ENCODE results near the gene AKR1B15. TPM values are rescaled to one million over a fixed set of nuclear protein-coding genes. Genes with fewer than 3 reads are reported as not detected.
"Not testable (repeated sequence)": the region's sequence is repeated elsewhere in the genome, so short reads cannot be mapped to it uniquely, and the experiment has no call there.

AKR1B15 gene
- total RNA-seq, 1 donor from 2014 or later, result not detected

DNA sequence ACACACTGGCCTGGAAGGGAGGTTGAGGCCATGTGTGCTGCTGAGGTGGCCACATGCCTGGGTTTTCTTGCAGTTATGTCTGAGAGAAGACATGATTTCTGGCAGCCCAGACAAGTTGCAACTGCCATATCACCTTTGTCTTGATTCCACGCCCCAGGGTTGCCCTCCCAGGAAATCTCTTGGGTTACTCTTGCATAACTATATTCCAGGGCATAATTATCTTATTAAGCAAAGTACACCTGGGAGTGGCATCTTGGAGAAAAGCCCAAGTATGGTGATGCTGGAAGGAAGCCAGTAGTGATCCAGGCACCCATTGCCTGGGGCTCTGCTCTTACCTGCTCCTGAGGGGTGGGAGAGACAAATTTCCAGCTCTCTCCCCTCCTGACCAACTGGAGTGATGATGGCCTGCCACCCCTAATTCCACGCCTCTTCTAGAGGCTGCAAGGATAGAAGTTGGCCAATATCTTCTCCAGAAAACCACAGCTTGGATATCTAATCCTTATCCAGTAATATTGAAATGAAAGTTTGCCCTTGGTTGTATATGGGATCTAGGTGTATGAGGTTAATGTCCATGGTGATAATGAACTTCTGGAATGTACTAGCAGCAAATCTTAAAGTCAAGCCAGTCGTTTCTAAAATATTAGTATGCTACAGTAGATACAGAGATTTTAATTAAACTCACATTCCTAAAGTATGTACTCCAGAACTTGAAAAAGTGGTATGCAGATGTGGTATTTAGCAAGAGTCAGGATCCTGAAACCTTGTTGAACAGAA, 16.5 kb upstream of the AKR1B15 start:
- intact Hi-C loops (cut with micrococcal nuclease), result no loop called here

DNA sequence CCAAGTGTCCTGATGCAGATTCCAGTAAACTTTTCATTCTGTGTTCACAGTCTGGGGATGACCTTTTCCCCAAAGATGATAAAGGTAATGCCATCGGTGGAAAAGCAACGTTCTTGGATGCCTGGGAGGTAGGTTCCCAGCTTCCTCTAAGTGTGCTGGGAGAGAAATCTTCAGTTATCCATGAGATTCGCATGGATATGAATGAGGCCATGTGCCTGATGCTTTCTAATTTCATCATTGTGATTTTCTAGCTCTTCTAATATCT, 16.0 kb upstream of the AKR1B15 start:
- intact Hi-C loops (cut with micrococcal nuclease), result no loop called here

- intact Hi-C loops (cut with micrococcal nuclease), result no loop called here
Measured at GRCh38 chr7:134533288-134533771, 15.6 kb upstream of the AKR1B15 start.

GRCh38 chr7:134534633-134535032, 14.3 kb upstream of the AKR1B15 start:
- intact Hi-C loops (cut with micrococcal nuclease), result no loop called here

GRCh38 chr7:134535272-134535918, 13.5 kb upstream of the AKR1B15 start:
- intact Hi-C loops (cut with micrococcal nuclease), result no loop called here

- intact Hi-C loops (cut with micrococcal nuclease), result no loop called here
Measured at GRCh38 chr7:134535919-134536299, 13.0 kb upstream of the AKR1B15 start.

DNA sequence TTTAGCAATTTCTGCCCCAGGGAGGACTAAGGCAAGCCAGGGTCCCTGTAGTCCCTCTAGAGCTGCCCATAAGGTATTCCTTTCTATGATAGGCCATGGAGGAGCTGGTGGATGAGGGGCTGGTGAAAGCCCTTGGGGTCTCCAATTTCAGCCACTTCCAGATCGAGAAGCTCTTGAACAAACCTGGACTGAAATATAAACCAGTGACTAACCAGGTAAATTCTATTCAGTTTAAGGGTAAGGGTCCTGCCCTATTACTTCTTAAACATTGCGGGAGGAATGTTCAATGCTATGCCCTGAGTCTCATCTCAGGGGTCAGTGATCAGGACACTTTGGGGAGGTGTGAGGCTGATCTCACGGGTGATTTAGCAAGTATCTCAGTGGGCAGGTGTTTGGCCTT, 12.4 kb upstream of the AKR1B15 start:
- intact Hi-C loops (cut with micrococcal nuclease), result not testable (repeated sequence)

DNA sequence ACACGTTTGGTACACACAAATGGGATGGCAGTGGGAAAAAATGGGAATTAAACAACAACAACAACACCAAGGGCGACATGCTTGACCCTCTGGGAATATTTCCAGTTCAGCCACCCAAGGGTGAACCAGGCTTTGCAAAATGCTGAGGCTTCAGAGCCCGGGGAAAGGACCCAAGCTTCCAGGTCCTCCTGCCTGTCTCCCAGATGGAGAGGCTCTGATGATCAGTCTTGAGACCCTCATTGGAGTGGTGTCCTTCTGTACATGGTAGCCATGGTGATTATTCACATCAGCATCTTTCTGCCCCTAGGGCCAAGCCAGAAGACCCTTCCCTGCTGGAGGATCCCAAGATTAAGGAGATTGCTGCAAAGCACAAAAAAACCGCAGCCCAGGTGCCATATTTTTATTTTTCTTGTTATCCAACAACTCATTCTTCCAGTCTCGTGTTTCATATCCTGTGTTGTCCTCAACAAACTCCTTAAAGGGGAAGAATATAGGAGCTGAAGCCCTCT, 11.6 kb upstream of the AKR1B15 start:
- intact Hi-C loops (cut with micrococcal nuclease), result not testable (repeated sequence)

DNA sequence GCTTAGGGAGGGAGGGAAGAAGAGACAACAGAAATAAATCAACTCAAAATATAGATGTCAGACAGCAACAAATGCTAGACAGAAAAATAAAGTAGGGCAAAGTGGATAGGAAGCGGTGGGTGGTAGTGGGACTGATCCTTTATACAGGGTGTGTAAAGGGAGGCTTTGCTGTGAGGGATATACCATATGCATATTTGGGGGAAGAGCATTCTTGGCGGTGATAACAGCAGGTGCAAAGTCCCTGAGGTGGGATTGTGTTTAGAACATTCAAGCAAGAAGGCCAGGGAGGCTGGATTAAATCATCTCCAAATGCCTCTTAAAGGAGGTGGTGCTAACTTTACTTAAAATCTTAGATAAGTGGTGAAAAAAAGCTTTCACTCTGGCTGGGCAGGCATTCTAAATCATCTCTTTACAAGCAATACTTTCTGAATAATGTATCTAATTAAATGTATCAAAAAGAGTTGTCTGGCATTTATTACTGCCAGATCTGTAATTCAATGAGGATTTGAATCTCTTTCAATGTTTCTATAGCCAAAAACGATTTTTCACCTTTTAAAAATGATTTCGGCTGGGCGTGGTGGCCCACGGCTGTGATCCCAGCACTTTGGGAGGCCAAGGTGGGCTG, 9.4 kb upstream of the AKR1B15 start:
- intact Hi-C loops (cut with micrococcal nuclease), result no loop called here

DNA sequence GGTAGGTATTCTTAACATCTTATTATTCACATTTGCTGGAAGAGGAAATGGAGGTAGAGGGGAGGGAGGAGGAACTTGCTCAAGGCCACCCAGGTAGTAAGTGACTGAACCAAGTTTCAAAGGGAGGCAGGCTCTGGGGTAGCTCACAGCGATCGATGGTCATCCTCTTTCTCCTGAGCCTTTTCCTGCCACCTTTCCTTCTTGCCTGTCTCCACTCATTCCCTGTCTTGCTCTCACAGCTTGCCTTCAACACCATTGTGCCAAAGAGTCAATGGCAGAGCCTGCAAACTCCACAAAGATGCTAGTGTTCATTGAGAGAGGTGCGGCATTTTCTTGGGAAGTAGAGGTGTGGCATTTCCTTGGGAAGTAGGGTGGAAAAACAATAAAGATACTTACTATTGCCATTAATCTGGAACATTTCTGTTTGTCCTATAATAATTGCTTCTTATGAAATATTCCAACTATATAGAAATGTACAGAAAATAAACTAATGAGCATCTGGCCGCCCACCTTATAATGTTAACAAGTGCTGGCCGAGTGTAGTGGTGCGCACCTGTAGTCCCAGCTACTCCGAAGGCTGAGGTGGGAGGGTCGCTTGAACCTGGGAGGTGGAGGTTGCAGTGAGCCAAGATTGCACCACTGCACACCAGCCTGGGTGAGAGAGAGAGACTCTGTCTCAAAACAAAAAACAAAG, 7.3 kb upstream of the AKR1B15 start:
- intact Hi-C loops (cut with micrococcal nuclease), result not testable (repeated sequence)

DNA sequence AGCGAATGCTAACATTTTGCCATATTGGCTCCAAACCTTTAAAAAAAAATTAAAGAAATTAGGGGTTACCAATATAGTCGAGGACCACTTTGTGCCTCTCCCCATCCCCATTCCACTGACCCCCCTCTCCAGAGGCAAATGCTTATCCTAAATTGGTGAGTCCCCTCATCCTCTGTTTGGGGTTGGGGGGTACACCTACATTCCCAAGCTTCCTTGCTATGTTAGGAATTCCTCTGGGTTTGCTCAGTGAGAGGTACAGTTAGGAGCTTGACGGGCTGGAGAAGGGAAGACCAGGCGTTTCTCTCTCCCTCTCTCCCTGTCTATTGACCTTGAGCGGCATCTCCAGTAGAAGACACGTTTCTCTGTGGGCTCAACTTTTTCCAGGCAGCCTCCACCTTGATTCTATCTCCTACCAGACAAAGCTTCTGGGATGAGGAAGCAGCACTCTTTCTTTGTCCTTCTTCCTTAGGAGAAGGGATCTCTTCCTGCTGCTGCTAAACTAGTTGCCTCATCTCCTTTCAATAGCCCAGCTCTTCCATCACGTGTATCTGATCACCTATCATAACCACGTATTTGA, 6.6 kb upstream of the AKR1B15 start:
- intact Hi-C loops (cut with micrococcal nuclease), result no loop called here

DNA sequence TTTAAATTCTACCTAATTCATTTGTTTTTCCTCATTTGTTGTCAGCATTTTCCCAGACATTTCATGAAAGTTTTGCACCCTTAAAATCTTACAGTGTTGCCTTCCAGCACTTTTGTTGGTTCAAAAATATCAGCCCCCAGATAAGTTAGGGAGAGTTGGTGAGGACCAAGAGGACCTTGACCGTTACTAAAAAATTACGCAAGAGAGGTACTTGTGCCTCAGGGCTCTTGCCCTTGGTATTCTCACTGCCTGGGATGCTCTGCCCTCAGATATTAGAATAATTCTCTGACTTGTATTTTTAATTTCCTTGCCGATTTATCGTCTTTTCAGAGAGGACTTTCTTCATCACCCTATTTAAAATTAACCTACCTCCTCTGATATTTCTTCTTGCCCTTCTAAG, 3.5 kb upstream of the AKR1B15 start:
- intact Hi-C loops (cut with micrococcal nuclease), result loop anchor here (5.0 kb wide), 1 partner anchor 62 kb away; no protein-coding TSS in a partner anchor

GRCh38 chr7:134545918-134546317, 3.0 kb upstream of the AKR1B15 start:
- intact Hi-C loops (cut with micrococcal nuclease), result loop anchor here (5.0 kb wide), 1 partner anchor 61 kb away; no protein-coding TSS in a partner anchor

DNA sequence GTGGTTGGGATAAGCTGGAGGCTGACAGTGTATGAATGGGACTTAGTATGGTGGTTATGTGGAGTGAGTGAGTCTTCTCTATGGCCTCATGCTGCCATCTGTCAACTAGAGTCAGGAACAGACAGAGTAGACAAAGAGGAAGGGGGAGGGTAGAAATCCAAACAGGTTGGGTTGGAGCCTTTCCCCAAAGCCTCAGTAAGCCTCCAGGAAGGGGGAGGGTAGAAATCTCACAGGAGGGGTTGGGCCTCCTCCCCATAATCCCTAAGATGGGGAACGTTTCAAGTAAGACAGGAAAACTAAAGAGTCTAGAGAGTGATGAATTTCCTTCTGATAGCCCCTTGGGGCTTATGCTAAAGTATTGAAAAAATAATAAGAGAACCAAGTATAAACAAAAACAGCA, 2.0 kb upstream of the AKR1B15 start:
- intact Hi-C loops (cut with micrococcal nuclease), result loop anchor here (1.0 to 5.0 kb wide), 2 partner anchors 60 to 115 kb away; no protein-coding TSS in a partner anchor

DNA sequence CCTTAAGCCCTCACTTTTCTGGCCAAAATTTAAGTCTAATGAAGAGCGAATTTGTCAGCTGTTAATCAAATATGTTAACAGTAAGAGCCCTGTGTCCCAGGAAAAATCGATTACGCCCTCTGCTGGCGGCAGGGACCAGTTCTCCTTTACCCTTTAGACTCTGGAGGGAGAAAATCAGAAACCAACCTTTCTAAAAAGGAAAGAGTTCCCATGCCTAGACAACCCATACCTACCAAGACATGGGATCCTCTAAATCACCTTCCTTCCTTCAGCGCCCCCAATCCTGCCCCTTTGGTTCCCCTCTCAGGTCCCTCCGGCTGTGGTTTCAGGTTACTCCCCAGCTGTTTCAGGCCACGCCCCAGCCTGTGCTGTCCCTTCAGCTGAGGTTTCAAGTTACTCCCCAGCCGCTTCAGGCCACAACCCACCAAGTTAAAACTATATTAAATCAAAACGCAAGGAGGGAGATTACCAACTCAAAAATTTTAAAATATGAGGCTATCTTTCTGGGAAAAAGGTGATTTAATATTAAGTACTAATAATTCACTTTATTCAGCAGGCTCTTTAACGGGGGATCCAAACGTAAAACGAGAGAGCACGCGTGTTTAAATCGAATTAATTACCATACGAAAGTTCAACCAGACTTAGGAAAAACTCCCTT, 1.4 kb upstream of the AKR1B15 start:
- intact Hi-C loops (cut with micrococcal nuclease), result loop anchor here (1.0 to 5.0 kb wide), 2 partner anchors 60 to 115 kb away; no protein-coding TSS in a partner anchor

DNA sequence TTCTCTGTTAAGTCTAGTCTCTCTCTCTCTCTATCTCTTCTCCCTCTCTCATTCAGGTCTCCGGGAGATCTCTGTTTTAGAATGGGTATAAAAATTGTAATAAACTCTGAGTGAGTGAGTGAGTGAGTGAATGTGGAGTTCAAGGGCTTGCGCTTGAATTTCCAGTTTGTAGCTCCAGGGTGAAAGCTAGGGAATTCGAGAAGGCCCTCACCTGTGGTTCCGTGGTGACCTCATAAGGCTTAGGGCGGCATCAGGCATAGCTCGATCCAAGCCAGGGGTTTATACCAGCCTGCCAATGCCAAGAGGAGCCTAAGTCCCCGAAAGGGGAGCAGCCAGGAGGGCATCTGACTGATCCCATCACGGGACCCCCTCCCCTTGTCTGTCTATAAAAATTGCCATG, 456 bp downstream of the AKR1B15 start:
- intact Hi-C loops (cut with micrococcal nuclease), result loop anchor here (5.0 kb wide), 1 partner anchor 58 kb away; no protein-coding TSS in a partner anchor

DNA sequence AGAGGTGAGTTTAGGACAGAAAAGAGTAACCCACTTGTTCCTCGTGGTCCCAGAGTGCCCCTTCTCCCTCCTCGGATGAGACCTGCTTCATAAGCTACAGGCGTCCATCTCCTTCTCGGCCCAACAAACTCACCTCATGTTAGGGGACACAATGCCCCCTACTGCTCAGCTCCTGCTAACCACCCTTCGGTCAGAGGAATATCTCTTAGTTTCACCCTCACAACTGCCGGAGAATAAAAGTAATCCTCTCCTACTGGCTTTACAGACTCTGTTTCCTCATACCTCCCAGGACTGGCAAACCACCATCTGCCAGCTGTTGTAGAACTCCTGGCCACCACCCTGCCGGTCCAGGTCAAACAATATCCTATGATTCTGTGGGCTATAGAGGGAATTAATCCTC, 3.2 kb downstream of the AKR1B15 start:
- intact Hi-C loops (cut with micrococcal nuclease), result no loop called here

DNA sequence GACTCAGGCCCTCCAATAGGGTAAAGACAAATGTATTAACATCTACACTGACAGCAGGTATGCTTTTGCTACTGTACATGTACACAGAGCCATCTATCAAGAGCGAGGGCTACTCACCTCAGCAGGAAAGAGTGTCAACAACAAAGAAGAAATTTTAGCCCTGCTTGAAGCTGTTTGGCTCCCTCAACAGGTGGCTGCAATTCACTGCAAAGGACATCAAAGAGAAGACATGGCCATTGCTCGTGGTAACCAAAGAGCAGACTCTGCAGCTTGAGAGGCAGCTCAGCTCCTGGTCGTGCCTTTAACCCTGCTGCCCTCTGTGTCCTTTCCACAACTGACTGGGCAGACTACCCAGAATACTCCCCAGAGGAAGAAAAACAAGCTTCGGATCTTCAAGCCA, 5.1 kb downstream of the AKR1B15 start:
- intact Hi-C loops (cut with micrococcal nuclease), result no loop called here

DNA sequence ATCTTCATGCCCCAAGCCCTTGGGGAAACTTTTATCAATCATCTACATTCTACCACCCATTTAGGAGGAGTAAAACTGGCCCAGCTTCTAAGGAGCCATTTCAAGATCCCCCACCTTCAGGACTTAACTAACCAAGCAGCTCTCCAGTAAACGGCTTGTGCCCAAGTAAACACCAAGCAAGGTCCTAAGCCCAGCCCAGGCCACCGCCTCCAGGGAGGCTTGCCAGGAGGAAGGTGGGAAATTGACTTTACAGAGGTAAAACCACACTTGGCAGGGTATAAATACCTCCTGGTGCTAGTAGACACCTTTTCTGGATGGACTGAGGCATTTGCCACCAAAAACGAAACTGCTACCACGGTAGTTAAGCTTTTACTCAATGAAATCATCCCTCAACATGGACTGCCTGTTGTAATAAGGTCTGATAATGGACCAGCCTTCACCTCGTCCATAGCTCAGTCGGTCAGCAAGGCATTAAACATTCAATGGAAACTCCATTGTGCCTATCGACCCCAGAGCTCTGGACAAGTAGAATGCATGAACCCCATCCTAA, 5.6 kb downstream of the AKR1B15 start:
- intact Hi-C loops (cut with micrococcal nuclease), result no loop called here

DNA sequence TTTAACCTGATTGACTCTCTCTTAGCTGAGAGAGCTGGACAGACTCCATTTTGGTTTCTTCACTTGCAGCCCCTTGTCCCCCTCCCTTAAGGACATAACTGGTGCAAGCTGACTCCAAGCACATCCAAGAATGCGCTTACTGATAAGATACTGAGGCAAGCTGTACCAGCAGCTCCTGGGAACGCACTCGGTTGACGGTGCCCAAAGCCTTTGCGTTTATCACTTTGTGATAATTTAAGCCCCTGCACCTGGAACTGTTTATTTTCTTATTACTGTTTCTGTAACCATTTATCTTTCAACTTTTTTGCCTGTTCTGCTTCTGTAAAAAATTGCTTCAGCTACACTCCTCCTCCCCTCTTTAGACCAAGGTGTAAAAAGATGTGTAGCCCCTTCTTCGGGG, 8.5 kb downstream of the AKR1B15 start:
- intact Hi-C loops (cut with micrococcal nuclease), result no loop called here

Measured in T-helper 2 cell treated with Interferon-gamma antibody and Interleukin-4, amounts not matched to agents 100 ng/mL and 5 ng/mL, for 36 hours (primary cell).